ENCODE data around the gene ITGA8.

DNA sequence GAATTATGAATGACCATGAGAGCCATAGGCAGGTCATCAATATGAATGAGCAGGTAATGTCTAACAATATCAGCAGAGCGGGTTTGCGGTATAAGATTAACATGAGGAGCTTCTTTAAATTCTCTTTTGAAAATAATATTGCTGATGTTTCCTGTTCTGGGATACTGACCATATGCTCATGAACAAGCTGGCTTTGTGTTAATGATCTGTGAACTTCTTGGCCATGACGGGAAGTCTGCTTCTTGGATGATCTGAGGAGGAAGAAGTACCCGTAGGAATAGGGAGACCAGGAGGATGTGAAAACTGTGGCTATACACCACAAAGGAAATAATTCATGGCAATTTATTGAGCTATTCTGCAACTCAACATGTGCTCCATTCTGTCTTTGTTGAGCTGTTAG, 38.6 kb downstream of the ITGA8 start:
- TF ChIP-seq, protein P1, sequence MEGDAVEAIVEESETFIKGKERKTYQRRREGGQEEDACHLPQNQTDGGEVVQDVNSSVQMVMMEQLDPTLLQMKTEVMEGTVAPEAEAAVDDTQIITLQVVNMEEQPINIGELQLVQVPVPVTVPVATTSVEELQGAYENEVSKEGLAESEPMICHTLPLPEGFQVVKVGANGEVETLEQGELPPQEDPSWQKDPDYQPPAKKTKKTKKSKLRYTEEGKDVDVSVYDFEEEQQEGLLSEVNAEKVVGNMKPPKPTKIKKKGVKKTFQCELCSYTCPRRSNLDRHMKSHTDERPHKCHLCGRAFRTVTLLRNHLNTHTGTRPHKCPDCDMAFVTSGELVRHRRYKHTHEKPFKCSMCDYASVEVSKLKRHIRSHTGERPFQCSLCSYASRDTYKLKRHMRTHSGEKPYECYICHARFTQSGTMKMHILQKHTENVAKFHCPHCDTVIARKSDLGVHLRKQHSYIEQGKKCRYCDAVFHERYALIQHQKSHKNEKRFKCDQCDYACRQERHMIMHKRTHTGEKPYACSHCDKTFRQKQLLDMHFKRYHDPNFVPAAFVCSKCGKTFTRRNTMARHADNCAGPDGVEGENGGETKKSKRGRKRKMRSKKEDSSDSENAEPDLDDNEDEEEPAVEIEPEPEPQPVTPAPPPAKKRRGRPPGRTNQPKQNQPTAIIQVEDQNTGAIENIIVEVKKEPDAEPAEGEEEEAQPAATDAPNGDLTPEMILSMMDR (IDR thresholded peaks at IDR 0.05): no peak
- TF ChIP-seq POLR2A (IDR thresholded peaks at IDR 0.05): no peak

All from heart left ventricle (tissue), 13 donors.